ENCODE measurements around the gene ADISSP.

ADISSP gene

GRCh38 chr20:3795511-3796468 lies 28.2 kb upstream of the ADISSP start, which contains the start of gene CDC25B:
Gene CDC25B, plus strand, starts transcription at chr20:3796310. Its CDS starts 222 bp downstream, at chr20:3796532.
- TF ChIP-seq ZNF70 (CRISPR knock-in tag; IDR thresholded peaks at IDR 0.05) (no peak), CREB5 (CRISPR knock-in tag; IDR thresholded peaks at IDR 0.05; ENCODE audit: low read depth) (no peak), ESRRG (CRISPR knock-in tag; IDR thresholded peaks at IDR 0.05) (0 out of 2 replicates have a peak, but pooled peaks have one; percentile 21), POU6F1 (CRISPR knock-in tag; IDR thresholded peaks at IDR 0.05; ENCODE audit: borderline replicate concordance, low read depth) (0 out of 2 replicates have a peak, but pooled peaks have one; percentile 49), ZFP3 (CRISPR knock-in tag; IDR thresholded peaks at IDR 0.05) (peak; percentile 70), TOX (CRISPR knock-in tag; IDR thresholded peaks at IDR 0.05; ENCODE audit: borderline replicate concordance) (no peak), TSHZ2 (CRISPR knock-in tag; IDR thresholded peaks at IDR 0.05) (0 out of 2 replicates have a peak, but pooled peaks have one; percentile 63), CSRNP3 (CRISPR knock-in tag; IDR thresholded peaks at IDR 0.05) (peak; percentile 14; the same call in 1 of the 2 replicates), PPARA (CRISPR knock-in tag; IDR thresholded peaks at IDR 0.05; ENCODE audit: borderline replicate concordance) (no peak), ZC3H10 (CRISPR knock-in tag; IDR thresholded peaks at IDR 0.05) (no peak), SNAI2 (CRISPR knock-in tag; IDR thresholded peaks at IDR 0.05) (no peak), OSR1 (CRISPR knock-in tag; IDR thresholded peaks at IDR 0.05) (no peak), ZNF565 (CRISPR knock-in tag; conservative IDR thresholded peaks at IDR 0.05; ENCODE audit: low read depth) (no peak), PATZ1 (CRISPR knock-in tag; IDR thresholded peaks at IDR 0.05; ENCODE audit: borderline replicate concordance) (no peak), ISL1 (CRISPR knock-in tag; IDR thresholded peaks at IDR 0.05) (no peak), TCF4 (CRISPR knock-in tag; IDR thresholded peaks at IDR 0.05; ENCODE audit: borderline replicate concordance) (peak; percentile 37; the same call in 1 of the 2 replicates), BACH2 (CRISPR knock-in tag; IDR thresholded peaks at IDR 0.05; ENCODE audit: borderline replicate concordance) (no peak)
- peak; percentile 95 for ATAC-seq

GRCh38 chr20:3794701-3795420 lies 27.3 kb upstream of the ADISSP start:
- ATAC-seq = no peak
- TF ChIP-seq CSDC2 (CRISPR knock-in tag; IDR thresholded peaks at IDR 0.05) = no peak
- no peak for TF ChIP-seq PATZ1 (CRISPR knock-in tag; IDR thresholded peaks at IDR 0.05; ENCODE audit: borderline replicate concordance)
- no peak for TF ChIP-seq POU6F1 (CRISPR knock-in tag; IDR thresholded peaks at IDR 0.05; ENCODE audit: borderline replicate concordance, low read depth)
- TF ChIP-seq ZNF70 (CRISPR knock-in tag; IDR thresholded peaks at IDR 0.05) = no peak
- no peak for TF ChIP-seq ESRRG (CRISPR knock-in tag; IDR thresholded peaks at IDR 0.05)
- no peak for TF ChIP-seq TOX (CRISPR knock-in tag; IDR thresholded peaks at IDR 0.05; ENCODE audit: borderline replicate concordance)
- no peak for TF ChIP-seq ZNF8 (CRISPR knock-in tag; IDR thresholded peaks at IDR 0.05)
- no peak for TF ChIP-seq RARB (CRISPR knock-in tag; IDR thresholded peaks at IDR 0.05)
- TF ChIP-seq TSHZ2 (CRISPR knock-in tag; IDR thresholded peaks at IDR 0.05) = no peak
- TF ChIP-seq ISL1 (CRISPR knock-in tag; IDR thresholded peaks at IDR 0.05) = no peak
